ENCODE measurements around the gene TACO1.
A peak's percentile ranks its signal among the peaks of the same experiment; 100 is the strongest.

The TACO1 gene

GRCh38 chr17:63601439-63602371, 1.0 kb downstream of the TACO1 start:
- no peak for DNase-seq

- no peak for DNase-seq
Measured at GRCh38 chr17:63609816-63610573, 9.3 kb downstream of the TACO1 start.

GRCh38 chr17:63610854-63611253, 10.2 kb downstream of the TACO1 start:
- DNase-seq = no peak

DNA sequence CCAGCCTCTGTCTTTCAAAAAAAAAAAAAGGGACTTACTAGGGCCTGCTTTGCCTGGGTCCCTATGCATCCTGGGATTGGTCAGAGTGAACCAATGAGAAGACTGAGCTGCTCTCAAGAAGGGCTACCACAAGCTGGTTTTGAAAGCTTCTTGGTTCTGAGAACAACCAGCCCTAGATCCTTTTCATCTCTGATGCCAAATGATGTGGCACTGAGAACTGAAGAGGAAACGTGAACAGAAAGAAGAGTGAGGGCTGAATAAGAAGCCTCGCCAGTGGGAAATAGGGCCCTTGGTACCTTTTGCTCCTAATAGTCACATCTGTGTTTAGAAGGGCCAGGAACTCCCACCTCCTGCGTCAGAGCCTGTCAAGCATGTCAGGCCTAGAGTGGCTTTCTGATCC, 10.7 kb downstream of the TACO1 start:
- no peak for DNase-seq

- no peak for DNase-seq
Measured at GRCh38 chr17:63613663-63614062, 13.0 kb downstream of the TACO1 start.

GRCh38 chr17:63621229-63621683, 20.6 kb downstream of the TACO1 start:
- no peak for DNase-seq

DNA sequence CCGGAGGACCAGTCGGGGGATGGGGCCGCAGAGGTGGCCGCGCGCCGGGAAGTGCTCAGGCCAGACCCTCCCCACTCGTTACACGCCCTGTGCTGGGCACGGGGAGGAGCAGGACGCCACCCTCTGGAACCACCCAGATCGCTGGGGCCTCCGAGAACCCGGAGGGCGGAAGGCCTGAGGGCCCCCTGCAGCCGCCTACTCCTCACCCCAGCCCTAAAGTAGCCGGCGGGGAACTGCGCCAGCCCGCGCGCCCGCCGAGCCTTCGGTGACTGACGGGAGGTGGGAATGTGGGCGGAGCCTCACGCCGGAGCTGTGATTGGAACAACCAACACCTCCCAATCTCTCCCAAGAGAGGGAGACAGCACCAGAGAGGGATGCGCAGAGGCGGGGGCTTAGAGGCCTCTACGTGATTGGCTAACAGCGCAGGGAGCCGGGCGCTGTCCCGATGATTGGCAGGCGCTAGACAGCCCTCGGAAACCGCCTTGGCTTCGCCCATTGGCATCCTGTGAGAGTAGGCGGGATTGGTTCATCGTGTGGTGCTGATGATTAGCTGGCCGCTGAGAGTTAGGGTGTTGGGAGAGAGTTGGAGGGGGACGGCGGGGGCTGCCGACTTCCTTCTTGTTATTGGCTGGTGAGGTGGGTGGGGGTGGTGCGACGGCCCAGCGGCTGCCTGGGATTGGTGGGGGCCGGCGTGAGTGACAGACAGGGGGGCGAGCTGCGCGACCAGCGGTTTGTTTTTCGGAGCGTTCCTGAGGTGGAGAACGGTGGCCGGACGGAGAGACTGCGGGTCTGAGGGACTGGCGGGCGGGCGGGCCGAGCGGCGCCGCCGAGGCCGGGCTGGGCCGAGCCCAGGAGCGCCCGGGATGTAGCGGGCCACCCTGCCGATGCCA, 21.2 kb downstream of the TACO1 start, which contains the start of gene MAP3K3:
Gene MAP3K3 (plus strand): TSS at position 734 of the 890 bp plus-strand sequence. CDS start 343 bp downstream, outside the sequence.
- peak; percentile 100 for DNase-seq

- DNase-seq = peak; percentile 73
Measured at GRCh38 chr17:63622574-63623390, 22.1 kb downstream of the TACO1 start.

DNA sequence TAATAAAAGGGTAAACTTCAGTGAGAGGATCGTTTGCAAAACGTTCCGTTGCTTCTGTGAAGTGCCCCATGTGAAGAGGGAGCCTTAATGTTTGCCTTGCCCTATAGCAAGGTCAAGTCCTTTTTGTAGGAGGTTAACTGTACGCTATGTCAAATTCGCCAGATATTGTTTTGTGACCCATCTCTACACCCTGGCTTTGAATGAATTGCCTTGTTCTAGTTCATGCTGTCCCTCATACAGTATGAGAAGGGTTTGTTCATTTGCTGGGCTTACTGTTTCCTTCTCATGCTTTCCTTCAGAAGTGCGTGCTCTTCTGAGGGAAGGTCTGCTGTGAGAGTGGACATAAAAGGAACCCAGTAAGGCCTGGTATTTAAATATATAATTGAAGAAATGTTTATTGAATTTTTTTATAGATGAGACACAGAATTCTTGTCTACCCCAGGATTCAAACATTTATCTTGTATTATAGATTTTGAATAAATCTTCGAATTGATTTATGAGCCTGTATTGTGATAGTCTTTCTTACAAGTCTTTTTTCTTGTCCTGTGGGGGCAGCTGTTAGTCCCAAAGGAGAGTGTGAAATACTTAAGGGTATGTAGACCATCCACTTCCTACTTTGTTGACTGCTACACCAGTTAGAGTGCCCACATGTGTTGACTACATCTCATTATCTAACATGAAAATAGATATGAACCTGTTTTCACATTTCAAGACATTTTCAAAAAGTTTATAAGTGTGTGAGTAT, 23.3 kb downstream of the TACO1 start:
- no peak for DNase-seq

DNA sequence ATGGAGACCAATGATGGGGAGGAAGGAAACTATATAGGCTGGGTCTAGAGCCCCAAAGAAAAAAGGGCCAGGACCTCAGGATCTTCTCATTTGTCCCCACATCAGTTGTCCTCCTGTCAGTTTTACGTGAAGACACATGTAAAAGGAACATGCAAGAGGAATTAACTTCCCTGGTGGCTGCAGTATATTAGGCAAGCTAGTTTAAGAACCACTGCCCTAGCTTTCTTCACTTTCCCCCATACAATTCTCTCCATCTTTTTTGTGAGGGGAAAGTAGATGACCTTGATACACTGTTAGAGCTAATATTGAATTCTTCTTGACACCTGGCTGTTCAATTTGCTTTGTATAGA, 23.8 kb downstream of the TACO1 start:
- DNase-seq = no peak

- DNase-seq = no peak
Measured at GRCh38 chr17:63626551-63627180, 26.0 kb downstream of the TACO1 start.

GRCh38 chr17:63629627-63630026, 28.9 kb downstream of the TACO1 start:
- no peak for DNase-seq

GRCh38 chr17:63631062-63631461, 30.4 kb downstream of the TACO1 start:
- no peak for DNase-seq

DNA sequence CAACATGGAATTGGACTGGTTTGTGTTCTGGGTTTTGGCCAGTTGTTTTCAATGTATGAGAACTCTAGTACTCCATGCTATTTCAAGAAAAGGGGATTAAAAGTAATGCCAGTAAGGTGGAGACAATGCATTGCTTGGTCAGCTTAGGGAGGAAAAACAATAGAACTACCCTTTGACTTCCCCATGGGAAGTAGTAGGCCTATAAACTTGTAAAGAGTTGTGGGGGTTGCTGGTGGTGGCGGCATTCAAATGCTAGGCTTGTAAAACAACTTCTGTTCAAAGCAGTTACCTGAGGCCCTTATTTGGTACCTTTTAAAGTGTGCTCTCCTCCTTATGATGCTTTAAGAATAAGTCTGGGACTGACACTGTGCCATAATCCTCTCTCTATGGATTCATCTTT, 30.9 kb downstream of the TACO1 start:
- DNase-seq = no peak

DNA sequence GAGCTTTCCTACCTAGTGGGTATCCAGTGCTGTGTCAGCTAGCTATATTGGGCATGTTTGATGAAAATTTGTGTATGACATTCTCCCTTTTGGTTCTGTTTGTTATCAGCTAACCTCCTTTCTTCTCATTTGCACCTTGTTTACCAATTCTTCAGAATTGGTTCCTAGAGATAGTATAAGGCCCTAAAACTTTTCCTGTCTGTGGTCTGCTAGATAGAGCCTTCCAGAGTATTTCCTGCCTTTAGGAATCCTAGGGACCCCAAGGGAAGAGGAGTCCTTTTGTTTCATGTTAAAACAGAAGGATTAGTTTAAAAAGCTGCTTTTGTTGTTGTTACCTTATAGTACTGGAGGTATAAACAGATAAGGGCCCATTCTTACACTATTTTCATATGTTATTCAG, 33.0 kb downstream of the TACO1 start:
- no peak for DNase-seq

DNA sequence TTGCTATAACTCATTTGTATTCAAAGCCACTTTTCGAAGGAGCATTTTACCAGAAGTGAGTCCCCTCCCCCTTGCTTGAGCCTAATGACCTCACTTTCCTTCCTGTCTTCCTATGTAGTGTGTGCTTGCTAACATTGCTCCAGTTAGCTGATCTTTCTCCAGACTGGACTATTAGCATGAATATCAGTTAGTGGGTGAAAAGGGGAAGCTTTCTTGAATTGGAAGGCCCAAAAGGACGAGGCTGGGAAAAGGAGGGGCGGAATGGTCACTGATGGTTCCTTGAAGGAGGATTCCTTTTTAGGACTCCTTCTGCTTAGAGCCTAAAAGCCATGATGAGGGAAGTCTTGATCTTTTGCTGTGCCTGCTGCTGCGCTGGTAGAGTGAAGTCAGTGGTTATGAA, 33.5 kb downstream of the TACO1 start:
- DNase-seq = no peak

DNA sequence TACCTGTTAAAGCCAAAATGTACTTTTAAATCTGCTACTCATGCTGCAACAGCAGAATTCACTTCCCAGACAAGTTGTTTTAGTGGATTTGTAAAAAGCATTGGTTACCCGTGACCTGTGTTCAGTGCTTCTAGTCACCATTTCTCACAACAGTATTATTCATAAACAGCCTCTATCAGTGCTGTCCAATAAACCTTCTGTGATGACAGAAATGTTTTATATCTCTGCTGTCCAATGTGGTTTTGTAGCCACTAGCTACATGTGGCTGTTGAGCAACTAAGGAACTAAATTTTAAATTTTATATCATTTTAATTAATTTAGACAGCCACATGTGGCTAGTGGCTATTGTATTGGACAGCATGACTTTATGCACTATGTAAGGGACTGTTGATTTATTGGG, 34.1 kb downstream of the TACO1 start:
- no peak for DNase-seq

GRCh38 chr17:63635290-63635689, 34.6 kb downstream of the TACO1 start:
- DNase-seq = no peak

- no peak for DNase-seq
Measured at GRCh38 chr17:63635787-63636186, 35.1 kb downstream of the TACO1 start.

- DNase-seq = no peak
Measured at GRCh38 chr17:63639125-63639524, 38.4 kb downstream of the TACO1 start.

DNA sequence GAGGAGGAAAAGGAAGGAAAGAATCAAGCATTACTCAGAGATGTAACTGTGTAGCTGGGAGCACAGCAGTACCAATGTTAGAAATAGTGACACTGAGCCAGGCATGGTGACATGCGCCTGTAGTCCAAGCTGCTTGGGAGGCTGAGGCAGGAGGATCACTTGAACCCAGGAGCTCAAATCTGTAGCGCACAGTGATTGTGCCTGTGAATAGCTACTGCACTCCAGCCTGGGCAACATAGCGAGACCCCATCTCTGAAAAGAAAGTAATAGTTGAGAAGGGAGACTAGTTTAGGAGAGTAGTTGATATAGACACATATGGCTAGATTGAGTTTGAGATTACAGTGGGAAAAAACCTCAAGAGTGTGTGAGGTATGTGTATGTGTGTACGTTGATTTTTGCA, 39.3 kb downstream of the TACO1 start:
- DNase-seq = no peak

All from left hindlimb (tissue), 1 donor.